ENCODE data around the gene PYGB.

The PYGB gene

GRCh38 chr20:25247956-25248785 is at the start of gene PYGB:
TSS of gene PYGB (plus strand) at chr20:25248085. CDS start at chr20:25248179, 94 bp downstream.
- DNase-seq: peak; percentile 70

GRCh38 chr20:25198663-25199383 is 49.1 kb upstream of the PYGB start:
- no peak for DNase-seq

DNA sequence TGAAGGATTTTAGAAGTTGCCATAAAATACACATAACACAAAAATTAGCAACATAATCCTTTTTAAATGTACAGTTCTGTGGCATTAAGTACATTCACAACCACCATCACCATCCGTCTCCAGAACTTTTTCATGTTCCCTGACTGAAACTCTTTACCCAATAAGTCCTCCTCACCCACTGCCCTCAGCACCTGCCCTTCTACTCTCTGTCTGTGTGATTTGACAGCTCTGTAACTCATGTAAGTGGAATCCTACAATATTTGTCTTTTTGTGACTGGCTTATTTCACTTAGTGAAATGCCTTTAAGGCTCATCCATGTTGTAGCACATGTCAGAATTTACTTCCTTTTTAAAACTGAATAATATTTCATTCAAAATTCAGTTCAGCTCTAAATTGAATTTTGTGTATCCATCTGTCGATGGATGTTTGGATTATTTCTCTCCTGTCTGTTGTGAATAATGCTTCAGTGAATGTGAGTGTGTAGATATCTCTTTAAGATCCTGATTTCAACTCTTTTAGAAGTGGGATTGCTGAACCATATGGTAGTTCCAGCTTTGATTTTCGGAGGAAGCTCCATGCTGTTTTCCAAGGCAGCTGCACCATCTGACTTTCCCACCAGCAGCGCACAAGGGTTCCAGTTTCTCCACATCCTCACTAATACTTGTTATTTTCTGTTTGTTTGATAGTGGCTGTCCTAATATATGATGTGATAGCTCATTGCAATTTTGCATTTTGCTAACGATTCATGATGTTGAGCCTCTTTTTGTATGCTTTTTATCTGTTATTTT is 48.2 kb upstream of the PYGB start:
- DNase-seq: no peak

GRCh38 chr20:25203089-25203488 is 44.8 kb upstream of the PYGB start:
- no peak for DNase-seq

GRCh38 chr20:25203871-25204320 is 44.0 kb upstream of the PYGB start:
- DNase-seq: no peak

GRCh38 chr20:25204550-25205276 is 43.2 kb upstream of the PYGB start:
- DNase-seq: no peak

DNA sequence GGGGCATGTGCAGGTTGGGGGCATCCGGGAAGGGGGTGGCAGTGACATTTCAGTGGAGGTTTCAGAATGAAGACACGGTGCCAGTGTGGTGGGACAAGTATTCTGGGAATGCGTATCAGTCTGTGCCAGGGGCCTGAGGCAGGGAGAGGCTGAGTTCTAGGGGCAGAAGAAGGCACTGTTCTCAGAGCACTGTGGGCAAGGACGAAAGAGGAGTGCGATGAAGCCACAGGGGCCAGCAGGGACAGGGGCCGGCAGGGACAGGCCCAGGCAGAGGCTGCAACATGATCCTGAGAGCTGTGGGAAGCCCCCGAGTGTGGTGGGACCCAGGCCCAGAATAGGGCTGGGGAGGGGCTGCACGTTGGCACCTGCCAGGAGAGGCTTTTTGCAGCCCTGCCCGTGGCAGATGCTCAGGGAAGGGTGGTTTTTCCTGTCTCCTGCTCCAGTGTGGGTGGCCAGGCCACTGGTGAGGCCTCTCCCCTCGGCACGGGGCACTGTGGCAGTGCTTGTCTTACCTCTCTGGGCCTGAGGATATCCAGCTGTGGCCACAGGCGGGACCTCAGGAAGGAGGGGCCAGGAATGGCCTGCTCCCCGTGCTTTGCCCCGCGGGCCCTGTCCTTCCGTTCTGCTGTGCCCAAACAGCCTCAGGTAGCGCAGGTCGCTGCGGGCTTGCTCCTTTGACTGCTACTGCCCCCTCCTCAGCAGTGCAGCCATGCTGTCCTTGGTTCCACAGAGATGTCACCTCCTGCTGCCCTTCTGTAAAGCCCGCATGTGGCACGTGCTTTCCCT is 42.4 kb upstream of the PYGB start:
- no peak for DNase-seq

DNA sequence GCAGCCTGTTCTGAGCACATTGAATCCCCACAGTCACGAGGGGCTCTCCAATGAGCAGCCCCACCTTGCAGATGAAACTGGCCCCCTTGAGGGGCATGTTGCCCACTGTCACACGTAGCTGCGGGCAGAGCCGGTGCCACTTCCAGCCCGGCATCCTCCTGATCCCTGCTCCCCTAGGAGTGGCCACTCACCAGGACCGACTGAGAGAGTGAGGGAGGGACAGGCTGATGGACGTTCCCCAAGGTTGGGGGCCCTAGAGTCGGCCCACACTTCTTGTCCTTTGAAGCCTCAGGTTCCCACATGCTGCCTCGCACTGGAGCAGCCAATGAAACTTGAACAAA is 41.9 kb upstream of the PYGB start:
- DNase-seq: no peak

- no peak for DNase-seq
Observed at GRCh38 chr20:25206548-25206947, 41.3 kb upstream of the PYGB start.

GRCh38 chr20:25207149-25207959 is 40.5 kb upstream of the PYGB start:
- no peak for DNase-seq

GRCh38 chr20:25207960-25208534 is 39.8 kb upstream of the PYGB start:
- DNase-seq: no peak

DNA sequence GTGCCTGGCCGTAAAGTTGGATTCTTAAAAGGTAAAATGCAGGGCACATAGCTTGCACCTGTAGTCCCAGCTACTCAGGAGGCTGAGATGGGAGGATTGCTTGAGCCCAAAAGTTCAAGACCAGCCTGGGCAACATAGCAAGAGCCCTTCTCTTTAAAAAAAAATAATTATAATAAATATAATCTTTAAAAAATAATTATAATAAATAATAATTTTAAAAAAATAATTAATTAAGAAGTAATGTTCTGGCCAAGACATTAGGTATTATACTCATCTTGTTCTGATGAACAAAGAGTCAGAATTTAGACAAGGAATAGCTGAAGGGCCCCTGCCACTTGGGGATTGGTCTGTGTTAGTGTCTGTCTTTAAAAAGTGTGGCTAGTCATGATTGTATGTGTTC is 38.5 kb upstream of the PYGB start:
- no peak for DNase-seq

DNA sequence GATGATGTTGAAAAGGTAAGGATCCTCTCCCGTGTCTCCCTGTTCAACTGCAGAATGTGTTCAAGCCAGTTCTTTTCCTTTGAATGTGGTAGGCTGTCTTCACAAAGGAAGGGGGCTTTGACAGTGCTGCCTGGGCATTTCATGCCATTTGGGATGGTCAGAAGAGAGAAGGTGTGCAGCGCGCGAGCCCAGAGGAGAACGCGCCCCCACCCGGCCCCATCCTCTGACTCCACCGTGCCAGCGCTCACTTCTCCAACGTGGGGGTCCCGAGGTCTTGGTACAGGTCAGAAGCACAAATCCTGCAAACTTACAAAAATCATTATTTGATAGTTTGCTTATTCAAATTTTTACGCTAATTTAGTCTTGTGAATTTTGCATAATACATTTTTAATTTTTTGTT is 38.0 kb upstream of the PYGB start:
- no peak for DNase-seq

GRCh38 chr20:25211273-25211672 is 36.6 kb upstream of the PYGB start:
- DNase-seq: no peak

- DNase-seq: no peak
Observed at GRCh38 chr20:25212242-25212641, 35.6 kb upstream of the PYGB start.

DNA sequence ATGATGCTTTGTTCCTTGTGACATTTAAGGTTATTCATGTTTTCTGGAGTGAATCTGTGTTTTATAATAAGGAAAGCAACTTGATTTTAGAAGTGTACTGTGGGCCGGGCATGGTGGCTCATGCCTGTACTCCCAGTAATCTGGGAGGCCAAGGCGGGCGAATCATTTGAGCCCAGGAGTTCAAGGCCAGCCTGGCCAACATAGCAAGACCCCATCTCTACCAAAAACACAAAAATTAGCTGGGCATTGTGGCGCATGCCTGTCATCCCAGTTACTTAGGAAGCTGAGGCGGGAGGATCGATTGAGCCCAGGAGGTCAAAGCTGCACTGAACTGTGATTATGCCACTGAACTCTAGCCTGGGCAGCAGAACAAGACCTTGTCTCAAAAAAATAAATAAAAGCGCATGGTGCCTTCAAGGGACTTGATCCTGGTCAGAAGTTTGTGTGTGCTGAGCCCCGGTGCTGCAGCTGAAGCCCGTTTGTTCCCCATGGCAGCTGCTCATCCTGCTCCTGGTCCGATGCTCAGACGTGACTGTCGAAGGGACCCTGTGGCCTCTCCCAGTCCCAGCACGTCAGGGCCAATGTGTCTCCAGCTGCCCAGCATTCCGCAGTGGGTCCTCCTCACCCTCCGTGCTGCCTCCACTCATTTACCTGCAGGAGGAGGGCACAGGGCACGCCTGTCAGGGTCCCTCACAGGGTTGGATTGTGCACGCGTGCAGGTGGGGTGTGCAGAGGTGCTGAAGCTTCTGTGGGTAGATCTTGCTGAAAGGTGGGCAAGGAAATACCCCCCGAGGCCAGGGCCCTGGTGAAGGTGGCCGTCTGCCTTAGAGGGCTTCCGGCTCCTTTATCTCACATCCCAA is 34.1 kb upstream of the PYGB start:
- DNase-seq: no peak

DNA sequence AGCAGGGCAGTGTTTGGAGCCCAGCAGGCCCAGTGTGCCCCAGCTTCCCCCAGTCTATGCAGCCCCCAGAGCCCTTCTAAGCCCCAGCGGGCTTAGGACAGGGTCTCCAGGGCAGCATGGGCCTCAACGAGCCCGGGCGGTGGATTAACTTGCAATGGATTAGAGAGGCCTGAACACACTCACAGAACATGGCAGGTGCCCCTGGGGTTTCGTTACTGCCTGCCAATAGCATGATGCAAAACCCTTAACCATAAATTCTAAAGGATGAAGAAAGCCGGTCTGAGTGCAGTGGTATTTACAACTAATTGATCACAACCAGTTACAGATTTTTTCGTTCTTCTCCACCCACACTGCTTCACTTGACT is 33.5 kb upstream of the PYGB start:
- DNase-seq: no peak

DNA sequence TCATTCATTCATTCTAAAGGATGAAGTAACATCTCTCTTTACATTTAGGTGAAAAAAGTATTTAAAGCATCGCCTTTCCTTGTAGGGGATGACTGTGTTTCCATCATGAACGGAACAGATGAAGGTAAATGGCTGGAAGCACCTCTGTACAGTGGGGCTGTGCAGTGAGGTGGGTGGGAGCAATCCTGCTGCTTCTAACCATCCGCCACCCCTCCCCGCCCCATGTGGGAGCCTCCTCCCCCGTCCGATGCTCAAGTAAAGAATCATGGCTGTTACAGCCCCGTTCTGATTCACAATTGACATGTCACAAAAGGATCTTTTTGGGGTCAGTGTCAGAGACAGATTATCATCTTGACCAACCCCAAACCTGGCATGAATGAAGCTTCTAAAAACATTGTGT is 33.1 kb upstream of the PYGB start:
- no peak for DNase-seq

GRCh38 chr20:25215521-25215920 is 32.4 kb upstream of the PYGB start:
- DNase-seq: no peak
